Panc1 (cell line): ENCODE measurements around the gene EPHA3.

Source experiments
- POLR2AphosphoS5 ChIP-seq: IDR thresholded peaks from 2 replicates; pipeline ENCODE4 v1.6.1; 2012; ENCODE audit warnings: mild to moderate bottlenecking, low read depth, low read length, moderate library complexity
- TCF7L2 ChIP-seq: IDR thresholded peaks from 2 replicates; pipeline ENCODE4 v1.6.1; 2011; ENCODE audit warnings: mild to moderate bottlenecking, low read depth, low read length, inconsistent platforms
- TF ChIP-seq, protein P1 (sequence below): fragments of 450-650 bp; IDR thresholded peaks from 2 replicates; pipeline ENCODE4 v1.5.1; 2017; ENCODE audit warnings: mild to moderate bottlenecking

- TF ChIP-seq POLR2AphosphoS5 (no peak), TCF7L2 (no peak)
- TF ChIP-seq, protein P1, sequence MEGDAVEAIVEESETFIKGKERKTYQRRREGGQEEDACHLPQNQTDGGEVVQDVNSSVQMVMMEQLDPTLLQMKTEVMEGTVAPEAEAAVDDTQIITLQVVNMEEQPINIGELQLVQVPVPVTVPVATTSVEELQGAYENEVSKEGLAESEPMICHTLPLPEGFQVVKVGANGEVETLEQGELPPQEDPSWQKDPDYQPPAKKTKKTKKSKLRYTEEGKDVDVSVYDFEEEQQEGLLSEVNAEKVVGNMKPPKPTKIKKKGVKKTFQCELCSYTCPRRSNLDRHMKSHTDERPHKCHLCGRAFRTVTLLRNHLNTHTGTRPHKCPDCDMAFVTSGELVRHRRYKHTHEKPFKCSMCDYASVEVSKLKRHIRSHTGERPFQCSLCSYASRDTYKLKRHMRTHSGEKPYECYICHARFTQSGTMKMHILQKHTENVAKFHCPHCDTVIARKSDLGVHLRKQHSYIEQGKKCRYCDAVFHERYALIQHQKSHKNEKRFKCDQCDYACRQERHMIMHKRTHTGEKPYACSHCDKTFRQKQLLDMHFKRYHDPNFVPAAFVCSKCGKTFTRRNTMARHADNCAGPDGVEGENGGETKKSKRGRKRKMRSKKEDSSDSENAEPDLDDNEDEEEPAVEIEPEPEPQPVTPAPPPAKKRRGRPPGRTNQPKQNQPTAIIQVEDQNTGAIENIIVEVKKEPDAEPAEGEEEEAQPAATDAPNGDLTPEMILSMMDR = no peak
Measured at GRCh38 chr3:89441141-89441540, 333.7 kb downstream of the EPHA3 start.
